Measurements from ENCODE around the gene GATAD2A.
A peak's percentile ranks its signal among the peaks of the same experiment; 100 is the strongest.

GATAD2A gene

DNA sequence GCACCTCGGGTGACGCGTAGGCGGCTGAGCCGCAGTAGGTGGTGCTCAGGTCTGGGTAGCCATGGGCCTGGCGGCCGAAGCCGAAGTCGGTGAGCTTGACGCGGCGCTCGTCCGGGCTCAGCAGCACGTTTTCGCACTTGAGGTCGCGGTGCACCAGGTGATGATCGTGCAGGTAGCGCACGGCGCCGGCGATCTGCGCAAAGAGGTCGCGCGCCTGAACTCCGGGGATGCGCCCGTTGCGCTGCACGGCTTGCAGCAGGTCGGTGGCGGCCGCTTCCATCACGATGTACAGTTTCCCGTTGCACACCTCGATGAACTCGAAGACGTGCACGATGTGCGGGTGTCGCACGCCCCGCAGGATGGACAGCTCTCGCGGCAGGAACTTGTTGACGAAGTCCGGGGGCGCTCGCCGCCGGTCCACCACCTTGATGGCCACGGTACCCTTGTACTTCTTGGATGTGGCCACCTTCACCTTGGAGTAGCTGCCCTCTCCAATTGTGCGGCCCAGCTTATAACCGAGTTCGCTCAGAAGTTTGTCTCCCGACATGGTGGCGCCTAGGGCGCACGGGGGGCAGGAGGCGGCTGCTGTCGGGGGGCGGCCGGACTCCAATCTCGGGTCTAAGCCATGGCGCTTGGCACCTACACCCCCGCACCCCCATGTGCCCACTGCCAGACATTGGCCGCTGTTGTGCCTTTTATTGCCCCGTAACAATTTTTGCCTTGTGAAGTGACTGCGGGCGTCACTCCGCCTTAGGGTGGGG, 109.6 kb downstream of the GATAD2A start, which contains the start of gene TSSK6:
Gene TSSK6, minus strand, starts transcription at position 668 of the 761 bp plus-strand sequence. Its CDS starts 121 bp downstream, at position 547.
- DNase-seq, result no peak

DNA sequence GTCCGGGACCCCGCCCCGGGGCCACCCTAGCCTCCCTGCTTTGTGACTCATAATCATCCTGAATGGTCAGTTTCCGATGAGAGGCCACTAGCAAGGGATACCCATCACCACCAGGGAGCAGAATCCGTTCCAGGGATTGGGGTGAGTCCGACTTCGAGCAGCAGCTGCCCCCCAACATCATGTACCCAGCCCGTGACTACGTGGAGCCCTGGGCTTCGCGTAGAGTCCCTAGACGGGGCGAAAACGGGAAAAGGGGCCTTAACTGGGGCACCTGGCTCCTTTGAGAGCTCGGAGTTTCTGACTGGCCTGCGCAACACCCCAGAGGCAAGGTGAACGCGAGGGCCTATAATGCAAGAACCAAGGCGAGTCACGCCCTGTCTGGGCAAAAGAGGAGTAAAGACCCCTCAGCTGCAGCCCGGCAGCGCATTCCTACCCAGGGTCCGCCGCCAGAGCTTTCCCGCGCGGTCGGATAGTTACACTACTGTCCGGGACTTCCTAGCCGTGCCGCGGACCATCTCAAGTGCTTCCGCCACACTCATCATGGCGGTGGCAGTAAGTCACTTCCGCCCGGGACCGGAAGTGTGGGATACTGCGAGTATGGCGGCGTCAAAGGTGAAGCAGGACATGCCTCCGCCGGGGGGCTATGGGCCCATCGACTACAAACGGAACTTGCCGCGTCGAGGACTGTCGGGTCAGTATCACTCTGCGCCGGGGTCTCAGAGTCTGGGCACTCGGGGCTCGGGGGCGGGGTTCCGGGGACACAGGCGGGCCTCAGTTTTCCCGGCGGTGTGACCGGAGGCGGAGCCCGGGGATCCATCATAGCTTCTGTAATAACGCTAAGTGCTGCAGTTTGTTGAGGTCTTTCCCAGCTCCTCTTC, 110.4 kb downstream of the GATAD2A start, which contains the start of gene NDUFA13:
Gene NDUFA13, plus strand, starts transcription at position 584 of the 878 bp plus-strand sequence. Its CDS starts 14 bp downstream, at position 598.
- DNase-seq, result peak; percentile 70

DNA sequence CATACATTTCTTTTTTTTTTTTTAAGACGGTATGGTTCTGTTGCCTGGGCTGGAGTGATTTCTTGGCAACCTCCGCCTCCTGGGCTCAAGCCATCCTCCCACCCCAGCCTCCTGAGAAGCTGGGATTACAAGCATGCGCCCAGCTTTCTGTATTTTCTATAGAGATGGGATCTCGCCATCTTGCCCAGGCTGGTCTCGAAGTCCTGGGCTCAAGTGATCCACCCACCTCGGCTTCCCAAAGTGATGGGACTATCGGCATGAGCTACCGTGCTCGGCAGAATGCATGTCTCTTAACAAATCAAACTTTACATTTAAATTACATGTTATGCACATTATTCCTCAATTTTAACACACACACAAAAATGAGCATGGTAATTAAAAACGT, 111.8 kb downstream of the GATAD2A start:
- DNase-seq, result no peak

DNA sequence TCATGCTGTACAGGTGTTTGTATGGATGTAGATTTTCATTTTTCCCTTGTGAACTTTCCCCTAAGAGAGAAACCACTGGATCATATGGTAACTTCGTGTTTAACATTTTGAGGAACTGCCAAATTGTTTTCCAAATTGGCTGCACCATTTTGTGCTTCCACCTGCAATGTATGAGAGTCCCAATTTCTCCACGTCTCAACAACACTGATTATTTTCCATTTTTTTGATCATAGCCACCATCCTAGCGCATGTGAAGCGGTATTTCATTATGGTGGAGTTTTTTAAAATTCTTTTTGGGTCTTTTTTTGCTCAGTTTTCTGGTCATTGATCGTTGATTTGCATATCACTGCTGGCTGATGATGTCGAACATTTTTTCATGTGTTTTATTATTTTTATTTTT, 115.5 kb downstream of the GATAD2A start:
- DNase-seq, result no peak

DNA sequence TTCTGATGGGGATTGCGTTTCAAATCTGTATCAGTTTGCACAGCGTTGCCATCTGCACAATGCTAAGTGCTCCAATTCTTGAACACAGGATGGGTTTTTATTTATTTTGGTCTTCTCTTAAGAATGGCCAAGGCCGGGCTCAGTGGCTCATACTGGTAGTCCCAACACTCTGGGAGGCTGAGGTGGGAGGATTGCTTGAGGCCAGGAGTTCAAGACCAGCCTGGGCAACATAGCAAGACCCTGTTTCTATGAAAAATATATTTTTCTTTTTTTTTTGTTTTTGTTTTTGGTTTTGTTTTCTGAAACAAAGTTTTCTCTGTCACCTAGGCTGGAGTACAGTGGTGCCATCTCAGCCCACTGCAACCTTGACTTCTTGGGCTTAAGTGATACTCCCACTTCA, 117.7 kb downstream of the GATAD2A start:
- DNase-seq, result no peak

DNA sequence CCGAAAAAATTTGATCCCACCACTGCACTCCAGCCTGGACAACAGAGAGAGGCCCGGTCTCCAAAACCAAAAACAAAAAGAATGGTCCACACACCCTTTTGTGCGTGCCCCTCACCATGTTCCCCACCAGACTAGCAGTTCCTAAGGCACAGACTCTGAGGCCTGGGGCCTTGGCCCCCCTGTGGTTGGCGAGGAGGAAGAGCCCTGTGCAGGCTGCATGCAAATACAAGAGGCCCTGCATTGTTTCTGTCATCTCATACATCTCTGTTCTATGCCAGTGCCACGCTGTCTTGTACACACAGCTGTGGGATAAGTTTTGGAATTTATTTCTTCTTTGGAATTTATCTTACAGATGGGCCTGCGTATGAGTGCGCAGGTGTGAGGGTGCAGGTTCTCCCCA, 118.6 kb downstream of the GATAD2A start:
- no peak for DNase-seq

DNA sequence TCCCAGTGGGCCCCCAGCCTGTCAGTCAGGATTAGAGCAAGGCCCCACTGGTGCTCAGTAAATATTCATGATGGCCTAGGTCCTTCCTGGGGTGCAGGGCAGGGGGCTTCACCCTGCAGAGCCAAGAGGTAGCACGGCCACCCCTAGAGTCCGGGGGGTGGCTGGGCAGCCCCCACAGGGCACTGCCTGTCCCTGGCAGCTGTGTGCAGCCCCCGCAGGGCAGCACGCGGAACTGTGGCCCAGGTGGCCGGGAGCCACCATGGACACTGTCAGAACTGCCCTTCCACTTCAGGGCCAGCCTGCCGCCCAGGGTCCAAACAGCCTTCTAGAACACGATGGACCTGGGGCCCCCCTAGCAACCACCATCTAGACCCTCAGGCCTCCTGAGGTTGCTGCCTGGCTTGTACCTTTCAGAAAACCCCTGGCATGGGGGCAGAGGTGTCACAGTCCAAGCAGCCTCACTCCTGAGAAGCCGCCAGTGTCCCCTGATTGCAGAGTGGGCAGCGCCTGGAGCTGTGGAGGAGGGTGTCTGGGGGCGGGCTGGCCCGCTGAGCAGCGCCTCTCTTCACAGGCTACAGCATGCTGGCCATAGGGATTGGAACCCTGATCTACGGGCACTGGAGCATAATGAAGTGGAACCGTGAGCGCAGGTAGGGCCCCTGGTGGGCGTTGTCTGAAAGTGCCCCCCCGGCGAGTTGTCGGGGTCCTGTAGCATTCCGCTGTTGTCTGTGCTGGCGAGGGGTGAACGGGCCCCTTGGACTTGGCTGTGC, 120.3 kb downstream of the GATAD2A start:
- DNase-seq, result no peak

DNA sequence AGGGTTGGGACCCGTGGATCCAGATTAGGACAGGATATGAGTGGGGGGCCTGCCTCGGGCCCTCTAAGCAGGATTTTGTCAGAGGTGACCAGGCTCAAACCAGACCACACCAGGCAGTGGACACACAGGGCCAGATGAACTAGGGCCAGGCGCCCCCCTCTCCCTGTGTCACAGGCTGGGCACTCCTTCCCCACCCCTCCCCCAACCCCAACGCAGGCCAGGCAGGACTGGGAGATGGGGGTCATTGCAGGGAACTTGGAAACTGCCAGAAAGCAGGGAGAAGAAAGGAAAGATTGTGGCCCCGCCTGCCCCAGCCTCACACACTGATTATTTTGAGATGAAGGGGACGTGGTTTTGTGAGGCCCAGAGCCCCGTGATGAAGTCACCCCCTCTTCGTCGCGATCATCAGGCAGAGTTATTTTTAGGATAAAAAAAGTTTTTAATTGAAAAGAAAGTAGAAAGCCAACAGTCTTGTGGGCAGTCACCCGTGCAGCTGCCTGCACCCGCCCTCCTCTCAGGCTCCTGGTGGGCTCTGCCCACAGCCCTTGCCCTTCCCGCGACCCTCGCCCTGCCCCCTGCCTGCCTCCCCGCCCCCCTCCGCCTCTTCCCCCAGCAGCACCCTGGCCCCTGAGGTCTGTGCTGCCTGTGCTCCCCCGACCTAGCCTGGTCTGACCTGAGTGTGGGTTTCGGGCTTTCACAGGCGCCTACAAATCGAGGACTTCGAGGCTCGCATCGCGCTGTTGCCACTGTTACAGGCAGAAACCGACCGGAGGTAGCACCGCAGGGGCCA, 121.3 kb downstream of the GATAD2A start:
- DNase-seq, result no peak

DNA sequence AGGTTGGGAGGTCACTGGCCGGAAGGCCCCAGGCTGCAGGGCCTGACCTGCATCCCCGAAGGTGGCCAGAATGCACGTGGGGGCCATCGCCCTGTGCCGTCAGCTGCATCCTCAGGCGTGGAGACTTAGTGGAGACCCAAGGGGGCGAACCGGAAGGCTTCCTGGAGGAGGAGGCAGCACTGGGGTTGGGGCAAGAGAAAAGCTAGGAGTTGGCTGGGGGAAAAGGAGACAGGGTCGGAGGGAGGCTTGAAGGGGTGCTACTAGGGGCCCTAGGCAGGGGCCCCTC, 121.8 kb downstream of the GATAD2A start:
- DNase-seq, result no peak

DNA sequence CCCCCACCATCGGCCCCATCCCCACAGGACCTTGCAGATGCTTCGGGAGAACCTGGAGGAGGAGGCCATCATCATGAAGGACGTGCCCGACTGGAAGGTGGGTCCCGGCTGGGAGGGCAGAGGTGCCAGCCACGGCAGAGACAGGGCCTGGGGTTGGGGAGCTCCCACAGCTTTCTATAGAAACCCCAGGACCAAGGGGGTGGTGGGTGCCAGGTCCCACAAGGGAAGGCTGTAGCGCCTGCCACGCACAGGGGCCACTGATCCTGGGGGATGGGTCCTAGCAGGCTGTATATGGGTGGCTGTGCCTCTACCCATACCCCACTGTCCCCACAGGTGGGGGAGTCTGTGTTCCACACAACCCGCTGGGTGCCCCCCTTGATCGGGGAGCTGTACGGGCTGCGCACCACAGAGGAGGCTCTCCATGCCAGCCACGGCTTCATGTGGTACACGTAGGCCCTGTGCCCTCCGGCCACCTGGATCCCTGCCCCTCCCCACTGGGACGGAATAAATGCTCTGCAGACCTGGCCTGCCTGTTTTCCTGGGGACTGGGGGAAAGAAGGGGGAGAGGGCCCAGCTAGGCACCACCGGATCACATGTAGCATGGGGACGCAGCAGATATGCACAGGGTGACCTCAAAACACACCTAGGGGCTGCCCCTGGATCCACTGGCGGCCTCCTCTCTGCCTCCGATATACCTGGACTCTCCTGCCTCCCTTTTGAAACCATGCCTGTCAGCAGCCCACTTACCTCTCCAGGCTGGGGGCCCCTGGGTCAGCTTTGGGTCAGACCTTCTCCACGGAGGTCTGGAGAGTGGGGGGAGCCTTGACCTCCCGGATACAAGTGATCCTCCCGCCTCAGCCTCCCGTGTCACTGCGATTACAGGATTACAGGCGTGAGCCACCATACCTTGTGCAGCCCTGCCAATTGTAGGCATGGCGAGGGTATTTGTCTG, 122.5 kb downstream of the GATAD2A start:
- no peak for DNase-seq

DNA sequence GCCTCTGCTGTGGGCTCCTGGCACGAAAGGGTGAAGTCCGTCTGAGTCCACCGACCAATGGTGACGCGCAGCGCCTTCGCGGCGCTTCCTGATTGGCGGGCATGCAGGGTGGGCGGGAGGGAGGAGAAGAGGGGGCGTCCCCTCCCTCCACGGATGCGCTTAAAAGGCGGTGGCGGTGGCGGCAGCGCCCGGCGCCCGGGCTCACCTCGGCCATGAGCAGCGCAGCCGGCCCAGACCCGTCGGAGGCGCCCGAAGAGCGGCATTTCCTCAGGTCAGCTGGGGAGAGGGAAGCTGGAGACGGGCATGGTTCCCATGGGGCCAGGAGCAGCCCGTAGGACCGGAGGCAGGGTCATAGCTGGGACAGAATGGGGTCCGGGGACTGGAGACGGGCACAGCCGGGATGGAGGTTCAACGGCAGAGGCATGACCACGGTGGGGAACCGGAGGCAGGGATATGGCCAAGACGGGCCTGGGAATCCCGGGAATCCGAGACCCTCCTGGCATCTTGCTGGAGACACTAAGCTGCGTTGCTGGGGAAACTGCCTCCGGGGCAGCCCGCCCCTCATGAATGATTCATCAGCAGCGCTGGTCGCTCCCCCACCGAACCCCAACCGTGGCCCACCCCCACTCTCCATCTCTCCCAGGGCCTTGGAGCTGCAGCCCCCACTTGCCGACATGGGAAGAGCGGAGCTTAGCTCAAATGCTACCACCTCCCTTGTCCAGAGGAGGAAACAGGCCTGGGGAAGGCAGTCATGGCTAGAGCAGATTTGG, 123.4 kb downstream of the GATAD2A start, which contains the start of gene YJEFN3:
Gene YJEFN3, plus strand, starts transcription at position 191 of the 770 bp plus-strand sequence. Its CDS starts 22 bp downstream, at position 213.
- DNase-seq, result no peak

DNA sequence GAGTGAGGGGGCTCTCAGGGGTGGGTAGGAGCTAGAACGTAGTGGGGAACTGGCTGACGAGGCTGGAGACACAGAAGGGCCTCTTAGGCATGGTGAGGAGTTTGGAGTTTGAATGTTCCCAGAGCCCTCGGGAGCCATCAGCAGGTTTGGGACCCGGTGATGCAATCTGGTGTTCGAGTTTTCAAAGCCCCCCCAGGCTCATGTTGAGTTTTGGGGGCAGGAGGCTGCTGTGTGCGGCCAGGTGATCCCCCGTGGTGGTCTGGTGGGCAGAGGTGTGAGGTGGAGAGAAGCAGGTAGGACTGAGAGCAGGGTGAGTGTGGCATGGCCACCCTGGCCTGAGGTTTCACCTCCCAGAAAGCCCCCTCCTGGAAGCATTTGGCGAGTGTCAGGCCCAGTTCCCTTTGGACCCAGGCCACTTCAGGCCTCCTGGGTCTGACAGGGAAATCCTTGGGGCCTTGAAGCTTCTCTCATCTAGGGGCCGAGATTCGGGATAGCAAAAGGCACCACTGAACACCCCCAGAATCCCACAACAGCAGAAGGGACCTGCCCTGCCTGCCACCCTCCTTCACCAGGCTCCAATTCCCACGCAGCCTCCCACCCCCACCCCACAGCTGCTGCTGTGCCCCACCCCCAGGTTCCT, 124.4 kb downstream of the GATAD2A start:
- no peak for DNase-seq

DNA sequence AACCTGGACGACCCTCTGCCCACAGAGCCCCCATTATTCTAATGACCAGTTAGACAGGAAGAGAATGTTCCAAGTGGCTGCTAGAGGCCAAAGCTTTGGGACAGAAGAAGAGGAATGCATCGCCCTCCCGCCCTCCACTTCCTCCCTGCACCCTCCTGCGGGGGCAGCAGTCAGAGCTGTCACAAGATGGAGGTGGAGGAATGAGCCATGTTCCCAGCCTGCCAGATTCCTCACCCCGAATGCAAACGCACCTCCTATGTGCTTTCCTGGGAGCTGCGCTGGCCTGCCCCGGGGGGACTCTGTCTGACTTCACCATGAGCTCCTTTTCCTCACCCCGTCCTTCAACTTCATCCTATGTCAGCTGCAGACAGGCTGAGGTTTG, 124.9 kb downstream of the GATAD2A start:
- no peak for DNase-seq

DNA sequence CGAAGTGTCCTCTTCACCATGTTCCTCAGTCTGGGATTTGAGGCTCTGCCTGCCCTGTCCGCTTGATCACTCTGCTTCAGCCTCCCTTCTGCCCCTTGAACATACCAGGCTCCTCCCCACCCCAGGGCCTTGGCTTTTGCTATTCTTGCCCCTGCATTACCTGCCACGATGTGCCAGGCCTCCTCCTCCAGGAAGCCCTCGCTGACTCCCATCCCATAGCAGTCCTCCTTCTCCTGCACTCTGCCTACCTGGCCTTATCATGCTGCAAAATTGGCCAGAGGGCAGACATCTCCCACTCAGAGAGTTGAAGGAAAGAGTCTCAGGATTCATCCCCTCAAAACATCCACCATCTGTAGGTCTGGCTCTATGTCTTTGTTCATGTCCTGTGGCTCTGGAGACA, 125.4 kb downstream of the GATAD2A start:
- no peak for DNase-seq

DNA sequence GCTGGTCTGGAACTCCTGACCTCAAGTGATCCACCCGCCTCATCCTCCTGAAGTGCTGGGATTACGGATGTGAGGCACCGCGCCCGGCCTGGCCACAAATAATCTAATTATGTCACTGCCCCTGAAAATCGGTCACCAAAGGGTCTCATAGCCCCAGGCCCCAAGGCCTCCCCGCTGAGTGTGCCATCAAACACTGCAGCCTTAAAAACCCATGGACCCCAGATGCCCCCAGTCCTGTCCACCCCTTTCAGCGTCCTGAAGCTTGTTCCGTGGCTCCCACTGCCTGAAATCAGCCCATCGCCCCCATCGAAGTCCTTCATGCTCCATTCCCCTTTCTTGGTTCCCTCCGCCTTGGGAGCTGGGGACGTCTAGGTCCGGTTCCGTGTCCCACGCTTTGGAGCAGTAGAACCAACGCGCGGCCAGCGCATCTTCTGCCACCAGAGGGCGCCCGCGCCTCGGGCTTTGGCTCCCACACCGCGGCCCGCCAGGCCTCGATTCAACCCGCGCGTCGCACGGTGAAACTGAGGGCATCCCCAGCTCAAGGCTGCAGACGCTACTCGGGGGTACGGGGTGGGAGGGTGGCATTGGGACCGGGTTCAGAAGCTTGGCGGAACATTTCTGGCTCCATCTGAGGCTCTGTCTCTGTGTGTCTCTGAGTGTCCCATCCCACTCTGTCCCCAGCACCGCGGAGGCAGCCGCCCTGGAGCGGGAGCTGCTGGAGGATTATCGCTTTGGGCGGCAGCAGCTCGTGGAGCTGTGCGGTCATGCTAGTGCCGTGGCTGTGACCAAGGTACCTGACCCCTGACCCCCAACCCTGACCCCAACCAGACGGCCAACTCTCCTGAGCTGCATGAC, 126.7 kb downstream of the GATAD2A start:
- DNase-seq, result no peak

DNA sequence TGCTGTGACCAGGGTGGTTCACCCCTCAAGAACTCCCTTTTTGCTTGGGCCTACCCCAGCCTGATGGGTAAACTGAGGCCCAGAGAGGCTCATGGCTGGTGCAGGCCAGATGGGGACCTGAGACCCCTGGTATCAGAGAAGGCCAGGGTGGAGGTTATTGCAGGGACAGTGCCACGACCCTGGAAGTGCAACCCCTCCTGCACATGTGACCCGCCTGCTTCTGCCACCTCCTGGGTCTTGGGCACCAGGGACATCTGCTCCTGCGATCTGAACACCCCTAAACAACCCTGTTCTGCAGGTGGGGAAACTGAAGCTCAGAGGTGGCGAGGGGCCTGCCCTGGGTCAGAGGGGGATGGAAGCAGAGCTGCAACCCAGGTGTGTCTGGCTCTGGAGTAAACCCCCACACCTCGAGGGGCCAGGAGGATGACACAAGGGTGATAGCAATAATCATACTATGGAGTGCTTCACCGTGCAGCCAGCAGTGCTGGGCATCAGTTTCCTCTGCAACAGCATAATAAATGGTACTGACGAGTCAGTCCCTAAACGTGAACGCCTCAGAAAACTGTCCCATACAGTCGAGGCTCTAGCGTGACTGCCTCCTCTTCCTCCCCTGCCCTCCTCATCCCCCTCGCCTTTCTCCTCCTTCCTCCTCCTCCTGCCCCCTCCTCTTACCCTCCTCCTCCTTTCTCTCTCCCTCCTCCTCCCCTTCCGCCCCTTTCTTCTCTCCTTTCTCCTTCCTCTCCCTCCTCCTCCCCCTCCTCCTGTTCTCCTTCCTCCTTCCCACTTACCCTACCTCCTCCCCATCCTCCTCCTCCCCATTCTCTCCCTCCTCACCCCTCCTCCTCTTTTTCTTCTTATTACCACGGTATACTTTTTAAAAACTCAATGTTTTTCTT, 127.6 kb downstream of the GATAD2A start:
- no peak for DNase-seq

DNA sequence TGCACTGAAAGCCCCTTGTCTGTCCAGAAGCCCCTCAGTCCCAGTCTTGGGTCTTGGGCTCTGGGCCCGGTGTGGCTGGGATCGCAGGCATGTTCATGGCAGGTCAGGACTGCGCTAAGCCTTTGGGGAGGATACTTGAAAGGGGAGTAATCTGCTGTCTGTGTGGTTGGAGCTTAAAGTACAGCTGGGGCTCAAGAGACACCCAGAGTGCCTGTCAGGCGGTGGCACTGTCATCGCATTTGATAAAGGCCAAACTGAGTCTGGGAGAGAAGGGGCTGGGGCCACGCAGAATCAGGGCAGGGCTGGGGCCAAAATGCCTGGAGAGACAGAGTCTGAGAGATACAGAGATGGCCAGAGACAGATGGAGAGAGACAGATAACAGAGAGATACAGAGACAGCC, 128.4 kb downstream of the GATAD2A start:
- DNase-seq, result no peak

Data from DMS 273 treated with DMSO at 0.1 percent for 48 hours (cell line).